Measurements from ENCODE around the gene RASA4B. TPM values are rescaled to one million over a fixed set of nuclear protein-coding genes. Genes with fewer than 3 reads are reported as not detected.

The RASA4B gene
- total RNA-seq, 4 donors from 2014 or later: 4.2 to 39.2 (median 18.5) TPM

- Histone ChIP-seq H3K27me3 (no peaks in the 10 kb centered on the region), H3K9me3 (no peaks in the 10 kb centered on the region), H3K36me3 (peaks cover 7 to 77% (median 55%) of the 10 kb centered on the region in 4 donors), H3K27ac (replicated peaks in 1 of 4) (no peak overlapping the region), H3K4me3 (no peak overlapping the region), H3K4me1 (peaks cover 0 to 4% (median 2%) of the 10 kb centered on the region in 4 donors)
- 75% methylated on average over 8 of the region's 31 CpGs for WGBS
- intact Hi-C loops (cut with DNase I): no loop called here
- TF ChIP-seq POLR2A (IDR thresholded peaks at IDR 0.05; ENCODE audit: low read depth) (no peak), POLR2AphosphoS5 (IDR thresholded peaks at IDR 0.05) (no peak), EP300 (IDR thresholded peaks at IDR 0.05) (no peak)
- TF ChIP-seq, protein P1, sequence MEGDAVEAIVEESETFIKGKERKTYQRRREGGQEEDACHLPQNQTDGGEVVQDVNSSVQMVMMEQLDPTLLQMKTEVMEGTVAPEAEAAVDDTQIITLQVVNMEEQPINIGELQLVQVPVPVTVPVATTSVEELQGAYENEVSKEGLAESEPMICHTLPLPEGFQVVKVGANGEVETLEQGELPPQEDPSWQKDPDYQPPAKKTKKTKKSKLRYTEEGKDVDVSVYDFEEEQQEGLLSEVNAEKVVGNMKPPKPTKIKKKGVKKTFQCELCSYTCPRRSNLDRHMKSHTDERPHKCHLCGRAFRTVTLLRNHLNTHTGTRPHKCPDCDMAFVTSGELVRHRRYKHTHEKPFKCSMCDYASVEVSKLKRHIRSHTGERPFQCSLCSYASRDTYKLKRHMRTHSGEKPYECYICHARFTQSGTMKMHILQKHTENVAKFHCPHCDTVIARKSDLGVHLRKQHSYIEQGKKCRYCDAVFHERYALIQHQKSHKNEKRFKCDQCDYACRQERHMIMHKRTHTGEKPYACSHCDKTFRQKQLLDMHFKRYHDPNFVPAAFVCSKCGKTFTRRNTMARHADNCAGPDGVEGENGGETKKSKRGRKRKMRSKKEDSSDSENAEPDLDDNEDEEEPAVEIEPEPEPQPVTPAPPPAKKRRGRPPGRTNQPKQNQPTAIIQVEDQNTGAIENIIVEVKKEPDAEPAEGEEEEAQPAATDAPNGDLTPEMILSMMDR (IDR thresholded peaks at IDR 0.05): no peak
- DNase-seq (ENCODE audit: extremely low spot score): no peak
Measured at GRCh38 chr7:102472126-102473041, 45.2 kb downstream of the RASA4B start.

DNA sequence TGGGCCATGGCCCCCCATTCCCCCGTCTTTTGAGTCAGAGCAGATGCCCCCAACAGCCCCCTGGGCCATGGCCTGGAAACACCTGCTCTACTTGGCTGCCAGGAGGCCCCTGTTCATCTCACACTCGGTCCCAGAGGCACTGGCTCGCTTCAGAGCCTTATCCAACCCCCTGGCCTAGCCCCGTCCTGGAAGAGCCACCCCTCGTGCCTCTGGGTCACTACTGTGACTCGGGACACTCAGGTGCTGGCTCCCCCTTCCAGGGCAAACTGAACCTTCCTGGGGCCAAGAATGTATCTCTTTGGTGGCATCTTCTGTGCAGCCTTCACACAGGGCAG is 45.8 kb downstream of the RASA4B start:
- peaks cover 0 to 11% (median 5%) of the 10 kb centered on the region in 4 donors for H3K4me1 ChIP-seq
- H3K4me3 ChIP-seq: no peak overlapping the region
- intact Hi-C loops (cut with DNase I): no loop called here
- TF ChIP-seq EP300 (IDR thresholded peaks at IDR 0.05): no peak
- no peak for TF ChIP-seq POLR2AphosphoS5 (IDR thresholded peaks at IDR 0.05)
- TF ChIP-seq, protein P1 (IDR thresholded peaks at IDR 0.05): no peak
- no peak for DNase-seq (ENCODE audit: extremely low spot score)
- WGBS: 79% methylated on average over 6 of the region's 6 CpGs
- H3K9me3 ChIP-seq: no peaks in the 10 kb centered on the region
- peaks cover 7 to 77% (median 57%) of the 10 kb centered on the region in 4 donors for H3K36me3 ChIP-seq
- no peak overlapping the region for H3K27ac ChIP-seq (replicated peaks in 1 of 4)
- H3K27me3 ChIP-seq: no peaks in the 10 kb centered on the region

- Histone ChIP-seq H3K27me3 (no peaks in the 10 kb centered on the region), H3K27ac (replicated peaks in 1 of 4) (no peak overlapping the region), H3K4me3 (no peak overlapping the region), H3K4me1 (peaks cover 4 to 26% (median 18%) of the 10 kb centered on the region in 4 donors), H3K9me3 (no peaks in the 10 kb centered on the region), H3K36me3 (peaks cover 7 to 72% (median 54%) of the 10 kb centered on the region in 4 donors)
- TF ChIP-seq POLR2AphosphoS5 (IDR thresholded peaks at IDR 0.05) (no peak), EP300 (IDR thresholded peaks at IDR 0.05) (no peak), POLR2A (IDR thresholded peaks at IDR 0.05; ENCODE audit: low read depth) (no peak)
- TF ChIP-seq, protein P1 (IDR thresholded peaks at IDR 0.05): no peak
- WGBS: 84% methylated on average over 20 of the region's 20 CpGs
- intact Hi-C loops (cut with DNase I): no loop called here
- no peak for DNase-seq (ENCODE audit: extremely low spot score)
Measured at GRCh38 chr7:102469972-102470825, 47.4 kb downstream of the RASA4B start.

GRCh38 chr7:102469351-102469971 is 48.1 kb downstream of the RASA4B start:
- DNase-seq (ENCODE audit: extremely low spot score): no peak
- 80% methylated on average over 24 of the region's 24 CpGs for WGBS

More at GRCh38 chr7:102469351-102469971, 48.1 kb downstream of the RASA4B start:
- intact Hi-C loops (cut with DNase I): no loop called here
- Histone ChIP-seq H3K27me3 (no peaks in the 10 kb centered on the region), H3K9me3 (no peaks in the 10 kb centered on the region), H3K4me1 (peaks cover 4 to 27% (median 18%) of the 10 kb centered on the region in 4 donors), H3K27ac (replicated peaks in 1 of 4) (no peak overlapping the region), H3K36me3 (peaks cover 7 to 68% (median 52%) of the 10 kb centered on the region in 4 donors), H3K4me3 (no peak overlapping the region)
- TF ChIP-seq POLR2A (IDR thresholded peaks at IDR 0.05; ENCODE audit: low read depth) (no peak), POLR2AphosphoS5 (IDR thresholded peaks at IDR 0.05) (no peak), EP300 (IDR thresholded peaks at IDR 0.05) (no peak)
- TF ChIP-seq, protein P1 (IDR thresholded peaks at IDR 0.05): no peak
